Right lobe of liver (tissue), 4 donors: ENCODE measurements around the gene LCN1.

Experiments used
- POLR2A ChIP-seq: fragments of 450-650 bp; IDR thresholded peaks from one replicate; pipeline ENCODE4 v1.6.1; 2017; ENCODE audit warnings: antibody characterized with exemption, mild to moderate bottlenecking
- TF ChIP-seq, protein P1 (sequence below), 4 donors: fragments of 200-600 bp in 3 of 4; fragments of 450-650 bp in 1 of 4; IDR thresholded peaks; one replicate each; pipeline versions ENCODE4 v1.5.1 to v1.8.0; 2016 to 2022; ENCODE audit warnings: antibody characterized with exemption in 4 of 4, mild to moderate bottlenecking in 2 of 4
- donor health status: DM: no; HTN: no; CAD: no.
- donor health status: DM: no; HTN: no; CAD: no.
- donor health status: DM: no; HTN: yes; CAD: no.

DNA sequence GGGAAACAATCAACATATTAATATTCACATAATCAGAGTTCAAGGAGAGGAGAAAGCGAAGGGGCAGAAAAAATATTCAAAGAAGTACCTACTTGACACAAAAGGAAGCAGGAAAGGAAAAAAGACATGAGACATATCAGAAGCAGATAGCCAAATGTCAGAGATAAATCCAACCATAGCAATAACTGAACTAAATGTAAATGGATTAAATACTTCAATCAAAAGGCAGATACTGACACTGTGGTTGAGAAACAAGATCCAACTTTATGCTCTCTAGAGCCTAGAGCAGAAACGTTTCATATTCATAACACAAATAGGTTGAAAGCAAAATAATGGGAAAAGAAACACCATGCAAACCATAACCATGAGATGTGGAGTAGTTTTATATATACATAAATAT lies 11.8 kb upstream of the LCN1 start:
- TF ChIP-seq, protein P1, sequence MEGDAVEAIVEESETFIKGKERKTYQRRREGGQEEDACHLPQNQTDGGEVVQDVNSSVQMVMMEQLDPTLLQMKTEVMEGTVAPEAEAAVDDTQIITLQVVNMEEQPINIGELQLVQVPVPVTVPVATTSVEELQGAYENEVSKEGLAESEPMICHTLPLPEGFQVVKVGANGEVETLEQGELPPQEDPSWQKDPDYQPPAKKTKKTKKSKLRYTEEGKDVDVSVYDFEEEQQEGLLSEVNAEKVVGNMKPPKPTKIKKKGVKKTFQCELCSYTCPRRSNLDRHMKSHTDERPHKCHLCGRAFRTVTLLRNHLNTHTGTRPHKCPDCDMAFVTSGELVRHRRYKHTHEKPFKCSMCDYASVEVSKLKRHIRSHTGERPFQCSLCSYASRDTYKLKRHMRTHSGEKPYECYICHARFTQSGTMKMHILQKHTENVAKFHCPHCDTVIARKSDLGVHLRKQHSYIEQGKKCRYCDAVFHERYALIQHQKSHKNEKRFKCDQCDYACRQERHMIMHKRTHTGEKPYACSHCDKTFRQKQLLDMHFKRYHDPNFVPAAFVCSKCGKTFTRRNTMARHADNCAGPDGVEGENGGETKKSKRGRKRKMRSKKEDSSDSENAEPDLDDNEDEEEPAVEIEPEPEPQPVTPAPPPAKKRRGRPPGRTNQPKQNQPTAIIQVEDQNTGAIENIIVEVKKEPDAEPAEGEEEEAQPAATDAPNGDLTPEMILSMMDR (IDR thresholded peaks at IDR 0.05) = no peak
- TF ChIP-seq POLR2A = no peak
